SK-N-SH (cell line): ENCODE results near the gene ZNF628.

Source experiments
- CTCF ChIP-seq: fragments of 200-600 bp; sonication (generic); IDR thresholded peaks from 2 replicates; pipeline ENCODE4 v1.6.1; 2017; ENCODE audit warnings: antibody characterized with exemption, mild to moderate bottlenecking, moderate library complexity
- POLR2AphosphoS5 ChIP-seq: IDR thresholded peaks from 2 replicates; pipeline ENCODE4 v1.6.1; 2012; ENCODE audit warnings: low read depth, low read length
- REST ChIP-seq: IDR thresholded peaks from 2 replicates; pipeline ENCODE4 v1.6.1; 2012; ENCODE audit warnings: mild to moderate bottlenecking, low read depth, low read length, moderate library complexity
- YY1 ChIP-seq: IDR thresholded peaks from 2 replicates; pipeline ENCODE4 v1.4.0; 2012; ENCODE audit warnings: low read depth, mild to moderate bottlenecking
- TF ChIP-seq, protein P1 (sequence below): IDR thresholded peaks from 2 replicates; pipeline ENCODE4 v1.4.0; 2012; ENCODE audit warnings: low read depth

GRCh38 chr19:55525289-55526101, 49.1 kb downstream of the ZNF628 start:
- TF ChIP-seq CTCF (no peak), POLR2AphosphoS5 (no peak), YY1 (no peak), REST (no peak)
- TF ChIP-seq, protein P1, sequence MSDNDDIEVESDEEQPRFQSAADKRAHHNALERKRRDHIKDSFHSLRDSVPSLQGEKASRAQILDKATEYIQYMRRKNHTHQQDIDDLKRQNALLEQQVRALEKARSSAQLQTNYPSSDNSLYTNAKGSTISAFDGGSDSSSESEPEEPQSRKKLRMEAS: no peak
